ENCODE measurements around the gene HDGFL2.

The HDGFL2 gene

DNA sequence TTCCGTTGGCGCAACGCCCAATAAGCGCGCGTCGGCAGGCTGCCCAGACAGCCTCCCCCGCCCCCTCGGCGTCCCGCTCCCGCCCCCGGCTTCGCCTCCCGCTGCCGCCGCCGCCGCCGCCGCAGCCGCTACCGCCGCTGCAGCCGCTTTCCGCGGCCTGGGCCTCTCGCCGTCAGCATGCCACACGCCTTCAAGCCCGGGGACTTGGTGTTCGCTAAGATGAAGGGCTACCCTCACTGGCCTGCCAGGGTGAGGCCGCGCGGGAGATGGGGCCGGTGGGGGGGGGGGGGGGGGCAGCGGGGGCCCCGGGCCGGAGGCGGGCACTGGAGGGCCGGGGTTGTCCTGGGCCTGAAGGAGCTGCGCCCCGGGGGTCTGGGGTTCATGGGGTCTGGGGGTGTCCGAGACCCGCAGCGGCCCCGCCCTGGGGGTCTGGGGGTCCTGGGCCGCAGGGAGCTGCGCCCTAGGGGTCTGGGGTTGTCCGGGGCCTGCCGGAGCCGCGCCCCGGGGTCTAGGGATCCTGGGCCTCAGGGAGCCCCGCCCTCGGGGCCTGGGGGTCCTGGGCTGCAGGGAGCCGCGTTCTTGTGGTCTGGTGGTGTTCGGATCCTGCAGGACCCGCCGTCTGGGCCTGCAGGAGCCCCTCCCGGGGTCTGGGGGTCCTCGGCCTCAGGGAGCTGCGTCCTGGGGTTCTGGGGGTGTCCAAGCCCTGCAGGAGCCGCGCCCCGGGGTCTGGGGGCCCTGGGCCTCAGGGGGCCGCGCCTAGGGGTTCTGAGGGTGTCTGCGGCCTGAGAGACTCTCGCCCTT, at the start of gene HDGFL2:
HDGFL2 (plus strand) TSS at position 124 of the 801 bp plus-strand sequence; CDS start at position 178, 54 bp downstream.
- Mint-ChIP-seq H3K4me1 (peaks cover 16% of the 10 kb centered on the region), H3K27me3 (no peaks in the 10 kb centered on the region), H3K9me3 (no peaks in the 10 kb centered on the region), H3K36me3 (peaks cover 5% of the 10 kb centered on the region), H3K27ac (peak within 1 kb of the TSS; percentile 28), H3K4me3 (peak within 1 kb of the TSS; percentile 82)
- DNase-seq (ENCODE audit: low spot score in 2 of 2) (no peak), ATAC-seq (ENCODE audit: low read depth) (no peak)

DNA sequence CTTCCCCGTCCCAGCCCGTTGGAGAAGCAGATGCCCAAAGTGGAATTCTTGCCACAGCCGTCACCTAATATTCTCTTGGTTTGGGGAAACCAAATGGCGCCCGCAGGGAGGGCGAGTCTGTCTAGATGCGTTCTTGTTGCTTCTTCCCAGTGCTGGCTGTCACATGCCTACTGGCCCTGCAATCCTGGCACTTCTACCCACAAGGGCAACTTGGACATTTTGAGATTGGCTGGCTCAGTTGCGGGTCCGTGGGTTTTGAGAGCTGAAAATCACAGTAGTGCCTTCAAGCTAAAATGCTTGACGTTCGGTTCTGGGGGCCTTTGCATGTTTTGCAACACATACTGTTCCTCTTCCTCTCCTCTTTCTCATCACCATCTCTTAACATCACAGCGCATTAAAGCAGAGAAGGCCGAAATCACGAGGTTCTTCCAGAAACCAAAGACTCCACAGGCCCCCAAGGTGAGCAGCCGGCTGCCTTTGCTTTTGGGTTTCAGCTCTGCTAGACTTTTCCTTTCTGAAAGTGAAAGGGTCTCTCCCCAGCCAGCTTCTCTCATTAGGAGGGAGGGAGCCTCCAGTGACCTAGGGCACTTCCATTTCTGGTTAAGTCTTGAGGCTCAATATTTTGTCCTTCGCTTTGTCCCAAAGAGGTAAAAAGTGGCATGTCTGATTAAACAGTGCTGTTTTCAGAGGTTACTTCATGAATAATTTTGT, 48.5 kb upstream of the HDGFL2 start:
- H3K4me1 Mint-ChIP-seq, result no peaks in the 10 kb centered on the region
- H3K9me3 Mint-ChIP-seq, result no peaks in the 10 kb centered on the region
- H3K27ac Mint-ChIP-seq, result no peak overlapping the region
- H3K27me3 Mint-ChIP-seq, result no peaks in the 10 kb centered on the region
- no peak for ATAC-seq (ENCODE audit: low read depth)
- DNase-seq (ENCODE audit: low spot score in 2 of 2), result no peak
- H3K4me3 Mint-ChIP-seq, result no peak overlapping the region
- peaks cover 4% of the 10 kb centered on the region for H3K36me3 Mint-ChIP-seq

GRCh38 chr19:4425537-4425936, 46.6 kb upstream of the HDGFL2 start:
- Mint-ChIP-seq H3K9me3 (no peaks in the 10 kb centered on the region), H3K4me1 (peaks cover 10% of the 10 kb centered on the region)
- no peak for DNase-seq (ENCODE audit: low spot score in 2 of 2)

DNA sequence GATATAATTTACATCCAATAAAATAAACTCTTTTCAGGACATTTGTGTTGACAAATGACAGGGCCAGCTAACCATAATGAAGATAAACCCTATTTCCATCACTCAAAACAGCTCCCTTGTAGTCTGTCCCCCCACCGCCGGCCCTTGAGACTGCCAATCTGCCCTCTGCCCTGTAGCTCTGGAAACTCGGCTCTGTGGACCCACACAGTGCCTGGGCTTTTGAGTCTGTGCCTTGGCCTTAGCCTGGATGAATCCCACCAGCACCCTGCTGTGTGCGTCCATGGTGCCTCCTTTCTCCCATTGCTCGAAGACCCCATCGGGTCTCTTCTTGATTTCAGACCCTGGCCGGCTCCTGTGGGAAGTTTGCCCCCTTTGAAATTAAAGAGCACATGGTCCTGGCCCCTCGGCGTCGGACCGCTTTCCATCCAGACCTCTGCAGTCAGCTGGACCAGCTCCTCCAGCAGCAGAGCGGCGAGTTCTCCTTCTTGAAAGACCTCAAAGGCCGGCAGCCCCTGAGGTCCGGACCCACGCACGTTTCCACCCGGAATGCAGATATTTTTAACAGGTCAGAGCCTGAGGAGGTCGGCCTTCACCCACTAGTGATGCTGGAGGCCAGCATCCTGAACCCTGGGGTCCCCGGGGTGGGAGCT, 43.6 kb upstream of the HDGFL2 start:
- H3K27me3 Mint-ChIP-seq, result no peaks in the 10 kb centered on the region
- no peak for DNase-seq (ENCODE audit: low spot score in 2 of 2)
- H3K27ac Mint-ChIP-seq, result peak overlapping the region; percentile 95
- no peak overlapping the region for H3K4me3 Mint-ChIP-seq
- no peak for ATAC-seq (ENCODE audit: low read depth)
- peaks cover 24% of the 10 kb centered on the region for H3K4me1 Mint-ChIP-seq
- no peaks in the 10 kb centered on the region for H3K9me3 Mint-ChIP-seq
- H3K36me3 Mint-ChIP-seq, result peaks cover 2% of the 10 kb centered on the region

More at GRCh38 chr19:4425537-4425936, 46.6 kb upstream of the HDGFL2 start:
- H3K27ac Mint-ChIP-seq, result no peak overlapping the region
- no peaks in the 10 kb centered on the region for H3K27me3 Mint-ChIP-seq
- no peak for ATAC-seq (ENCODE audit: low read depth)
- no peak overlapping the region for H3K4me3 Mint-ChIP-seq
- H3K36me3 Mint-ChIP-seq, result peaks cover 6% of the 10 kb centered on the region

DNA sequence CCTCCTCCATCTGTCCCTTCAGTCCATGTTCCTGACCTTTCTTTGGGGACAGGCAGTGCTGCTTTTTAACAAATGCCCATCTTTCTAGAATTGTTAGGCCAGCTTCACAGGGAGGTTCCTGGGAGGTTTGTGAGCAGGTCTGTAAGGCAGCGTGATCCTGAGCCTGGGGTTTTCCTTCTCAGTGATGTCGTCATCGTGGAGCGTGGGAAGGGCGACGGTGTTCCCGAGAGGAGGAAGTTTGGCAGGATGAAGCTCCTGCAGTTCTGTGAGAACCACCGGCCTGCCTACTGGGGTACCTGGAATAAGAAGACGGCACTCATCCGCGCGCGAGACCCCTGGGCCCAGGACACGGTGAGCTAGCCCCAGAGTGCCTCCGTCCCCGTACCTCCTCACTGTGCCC, 42.8 kb upstream of the HDGFL2 start:
- peak overlapping the region; percentile 95 for H3K27ac Mint-ChIP-seq
- no peak for ATAC-seq (ENCODE audit: low read depth)
- peaks cover 2% of the 10 kb centered on the region for H3K36me3 Mint-ChIP-seq
- H3K9me3 Mint-ChIP-seq, result no peaks in the 10 kb centered on the region
- no peak overlapping the region for H3K4me3 Mint-ChIP-seq
- DNase-seq (ENCODE audit: low spot score in 2 of 2), result no peak
- H3K4me1 Mint-ChIP-seq, result peaks cover 24% of the 10 kb centered on the region
- H3K27me3 Mint-ChIP-seq, result no peaks in the 10 kb centered on the region

- Mint-ChIP-seq H3K27ac (peak overlapping the region; percentile 95), H3K36me3 (peaks cover 5% of the 10 kb centered on the region), H3K4me1 (peaks cover 29% of the 10 kb centered on the region)
Observed at GRCh38 chr19:4429771-4430171, 42.3 kb upstream of the HDGFL2 start.

GRCh38 chr19:4430760-4431159, 41.3 kb upstream of the HDGFL2 start:
- Mint-ChIP-seq H3K27me3 (no peaks in the 10 kb centered on the region), H3K36me3 (peaks cover 6% of the 10 kb centered on the region), H3K4me3 (peak overlapping the region; percentile 87), H3K27ac (peak overlapping the region; percentile 95), H3K9me3 (no peaks in the 10 kb centered on the region), H3K4me1 (peaks cover 29% of the 10 kb centered on the region)
- peak; percentile 86 for ATAC-seq (ENCODE audit: low read depth)
- DNase-seq (ENCODE audit: low spot score in 2 of 2), result peak; percentile 46 to 61

More at GRCh38 chr19:4429771-4430171, 42.3 kb upstream of the HDGFL2 start:
- DNase-seq (ENCODE audit: low spot score in 2 of 2) (no peak), ATAC-seq (ENCODE audit: low read depth) (no peak)
- no peaks in the 10 kb centered on the region for H3K27me3 Mint-ChIP-seq
- no peaks in the 10 kb centered on the region for H3K9me3 Mint-ChIP-seq
- H3K4me3 Mint-ChIP-seq, result no peak overlapping the region

DNA sequence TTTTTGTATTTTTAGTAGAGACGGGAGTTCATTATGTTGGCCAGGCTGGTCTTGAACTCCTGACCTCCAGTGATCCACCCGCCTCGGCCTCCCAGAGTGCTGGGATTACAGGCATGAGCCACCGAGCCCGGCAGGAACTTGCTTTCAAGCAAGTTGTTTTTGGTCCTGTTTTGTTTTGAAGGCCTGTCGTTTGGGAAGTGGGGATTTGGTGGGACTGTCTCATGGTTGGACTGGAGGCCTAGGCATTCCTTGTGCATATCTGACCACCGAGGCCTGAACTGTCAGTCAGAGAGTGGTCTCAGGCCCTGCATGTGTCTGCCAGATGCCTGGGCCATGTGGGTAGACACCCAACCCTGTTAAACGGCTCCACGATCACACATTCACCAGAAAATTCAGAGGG, 40.8 kb upstream of the HDGFL2 start:
- peak; percentile 3 for ATAC-seq (ENCODE audit: low read depth)
- no peaks in the 10 kb centered on the region for H3K27me3 Mint-ChIP-seq

DNA sequence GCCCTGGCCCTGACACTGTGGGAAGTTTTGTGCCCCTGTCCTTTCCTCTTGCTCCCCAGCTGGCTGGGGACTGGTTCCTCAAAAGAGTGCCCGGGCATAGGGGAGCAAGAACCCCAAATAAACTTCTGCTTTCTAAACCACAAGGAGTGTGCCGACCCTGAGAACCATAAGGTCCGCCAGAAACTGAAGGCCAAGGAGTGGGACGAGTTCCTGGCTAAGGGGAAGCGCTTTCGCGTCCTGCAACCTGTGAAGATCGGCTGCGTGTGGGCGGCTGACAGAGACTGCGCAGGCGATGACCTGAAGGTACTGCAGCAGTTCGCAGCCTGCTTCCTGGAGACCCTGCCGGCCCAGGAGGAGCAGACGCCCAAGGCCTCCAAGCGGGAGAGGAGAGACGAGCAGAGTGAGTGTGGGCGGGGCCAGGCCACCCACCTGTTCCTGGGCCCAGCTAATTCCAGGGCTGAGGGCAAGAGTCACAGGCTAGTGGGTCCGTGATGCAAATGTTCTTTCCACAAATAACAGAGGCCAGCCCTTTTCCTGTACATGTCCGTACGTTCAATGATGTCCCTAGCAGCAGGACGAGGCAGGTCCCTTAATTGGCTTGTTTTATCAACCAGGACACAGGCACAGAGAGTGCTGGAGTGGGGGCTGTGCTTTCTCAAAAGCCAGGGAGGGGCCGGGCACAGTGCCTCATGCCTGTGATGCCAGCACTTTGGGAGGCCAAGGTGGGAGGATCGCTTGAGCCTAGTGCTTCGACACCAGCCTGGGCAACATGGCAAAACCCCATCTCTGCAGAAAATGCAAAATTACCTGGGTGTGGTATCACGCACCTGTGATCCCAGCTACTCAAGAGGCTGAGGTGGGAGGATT, 40.1 kb upstream of the HDGFL2 start:
- H3K4me1 Mint-ChIP-seq, result peaks cover 29% of the 10 kb centered on the region
- no peaks in the 10 kb centered on the region for H3K27me3 Mint-ChIP-seq
- H3K27ac Mint-ChIP-seq, result peak overlapping the region; percentile 95
- H3K4me3 Mint-ChIP-seq, result peak overlapping the region; percentile 87
- ATAC-seq (ENCODE audit: low read depth) (peak; percentile 74), DNase-seq (ENCODE audit: low spot score in 2 of 2) (peak; percentile 52)
- peaks cover 6% of the 10 kb centered on the region for H3K36me3 Mint-ChIP-seq
- H3K9me3 Mint-ChIP-seq, result no peaks in the 10 kb centered on the region

More for the DNA sequence above, 40.8 kb upstream of the HDGFL2 start:
- Mint-ChIP-seq H3K4me1 (peaks cover 29% of the 10 kb centered on the region), H3K36me3 (peaks cover 6% of the 10 kb centered on the region), H3K4me3 (peak overlapping the region; percentile 87), H3K9me3 (no peaks in the 10 kb centered on the region), H3K27ac (peak overlapping the region; percentile 95)
- no peak for DNase-seq (ENCODE audit: low spot score in 2 of 2)

DNA sequence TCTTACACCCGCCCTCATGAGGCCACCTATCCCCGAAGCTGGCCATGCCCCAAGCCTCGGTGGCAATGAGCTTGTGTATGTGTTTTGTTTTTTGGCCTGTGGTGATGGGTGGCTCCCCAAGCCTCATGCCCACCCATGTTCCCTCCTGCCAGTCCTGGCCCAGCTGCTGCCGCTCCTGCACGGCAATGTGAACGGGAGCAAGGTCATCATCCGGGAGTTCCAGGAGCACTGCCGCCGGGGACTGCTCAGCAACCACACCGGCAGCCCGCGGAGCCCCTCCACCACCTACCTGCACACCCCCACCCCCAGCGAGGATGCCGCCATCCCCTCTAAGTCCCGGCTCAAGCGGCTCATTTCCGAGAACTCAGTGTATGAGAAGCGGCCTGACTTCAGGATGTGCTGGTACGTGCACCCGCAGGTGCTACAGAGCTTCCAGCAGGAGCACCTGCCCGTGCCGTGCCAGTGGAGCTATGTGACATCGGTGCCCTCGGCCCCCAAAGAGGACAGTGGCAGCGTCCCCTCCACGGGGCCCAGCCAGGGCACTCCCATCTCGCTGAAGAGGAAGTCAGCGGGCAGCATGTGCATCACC, 39.1 kb upstream of the HDGFL2 start:
- Mint-ChIP-seq H3K27me3 (no peaks in the 10 kb centered on the region), H3K4me3 (peak overlapping the region; percentile 11), H3K36me3 (peaks cover 6% of the 10 kb centered on the region), H3K4me1 (peaks cover 29% of the 10 kb centered on the region), H3K27ac (no peak overlapping the region), H3K9me3 (no peaks in the 10 kb centered on the region)
- DNase-seq (ENCODE audit: low spot score in 2 of 2) (no peak), ATAC-seq (ENCODE audit: low read depth) (no peak)

DNA sequence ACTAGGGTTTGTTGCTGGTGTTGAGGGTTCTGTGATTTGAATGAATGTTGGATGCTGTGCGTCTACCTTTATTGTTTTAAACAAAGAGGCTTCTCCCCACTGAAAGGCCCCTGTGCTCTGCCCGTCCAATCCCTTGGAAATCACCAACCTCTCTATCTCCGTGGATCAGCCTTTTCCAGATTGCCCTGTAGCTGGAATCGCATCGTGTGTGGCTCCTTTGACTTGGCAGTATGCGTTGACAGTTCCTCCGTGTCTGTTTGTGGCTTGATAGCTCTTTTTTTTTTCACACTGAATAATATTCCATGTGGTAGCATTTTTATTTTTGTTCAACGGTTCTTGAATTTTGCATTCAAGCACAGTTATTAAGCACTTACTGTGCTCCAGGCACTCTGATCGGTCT, 37.7 kb upstream of the HDGFL2 start:
- H3K36me3 Mint-ChIP-seq, result peaks cover 6% of the 10 kb centered on the region
- ATAC-seq (ENCODE audit: low read depth) (no peak), DNase-seq (ENCODE audit: low spot score in 2 of 2) (no peak)
- no peaks in the 10 kb centered on the region for H3K27me3 Mint-ChIP-seq
- peak overlapping the region; percentile 72 for H3K27ac Mint-ChIP-seq
- H3K4me1 Mint-ChIP-seq, result peaks cover 25% of the 10 kb centered on the region
- H3K9me3 Mint-ChIP-seq, result no peaks in the 10 kb centered on the region
- H3K4me3 Mint-ChIP-seq, result no peak overlapping the region

- Mint-ChIP-seq H3K27ac (no peak overlapping the region), H3K27me3 (no peaks in the 10 kb centered on the region), H3K9me3 (no peaks in the 10 kb centered on the region), H3K36me3 (peaks cover 6% of the 10 kb centered on the region), H3K4me1 (peaks cover 16% of the 10 kb centered on the region), H3K4me3 (no peak overlapping the region)
- DNase-seq (ENCODE audit: low spot score in 2 of 2) (no peak), ATAC-seq (ENCODE audit: low read depth) (no peak)
Observed at GRCh38 chr19:4436231-4436630, 35.9 kb upstream of the HDGFL2 start.

GRCh38 chr19:4437103-4437502, 35.0 kb upstream of the HDGFL2 start:
- Mint-ChIP-seq H3K27ac (no peak overlapping the region), H3K4me3 (no peak overlapping the region), H3K36me3 (peaks cover 6% of the 10 kb centered on the region), H3K4me1 (peaks cover 10% of the 10 kb centered on the region), H3K9me3 (no peaks in the 10 kb centered on the region), H3K27me3 (no peaks in the 10 kb centered on the region)
- no peak for ATAC-seq (ENCODE audit: low read depth)
- no peak for DNase-seq (ENCODE audit: low spot score in 2 of 2)
